ENCODE data around the gene LIME1.
"Not testable (repeated sequence)": the region's sequence is repeated elsewhere in the genome, so short reads cannot be mapped to it uniquely, and the experiment has no call there.

Gene LIME1

GRCh38 chr20:63708301-63709148, 27.9 kb upstream of the LIME1 start:
- no peak for DNase-seq (ENCODE audit: low read depth)

- no peak for DNase-seq (ENCODE audit: low read depth)
Observed at GRCh38 chr20:63709149-63709527, 27.3 kb upstream of the LIME1 start.

DNA sequence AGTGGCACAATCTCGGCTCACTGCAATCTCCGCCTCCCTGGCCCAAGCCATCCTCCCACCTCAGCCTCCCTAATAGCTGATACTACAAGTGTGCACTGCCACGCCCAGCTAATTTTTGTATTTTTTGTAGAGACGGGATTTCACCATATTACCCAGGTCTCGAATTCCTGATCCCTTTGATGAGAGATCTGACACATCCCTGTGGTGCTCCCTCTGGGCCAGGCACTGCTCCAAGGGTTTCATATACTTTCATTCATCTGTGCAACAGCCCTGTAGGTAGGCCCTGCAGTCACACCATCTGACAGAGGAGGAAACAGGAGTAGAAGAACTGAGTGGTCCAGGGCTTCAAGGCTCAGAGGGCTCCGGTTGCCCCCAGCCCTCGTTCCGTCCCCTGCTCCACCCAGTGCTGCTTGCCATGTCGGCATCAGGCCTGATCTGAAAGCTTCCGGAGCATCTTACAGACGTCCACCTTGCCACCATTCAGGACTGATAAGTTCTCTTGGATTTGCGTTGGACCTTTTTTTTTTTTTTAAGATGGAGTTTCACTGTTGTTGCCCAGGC, 25.3 kb upstream of the LIME1 start:
- DNase-seq (ENCODE audit: low read depth) = no peak

DNA sequence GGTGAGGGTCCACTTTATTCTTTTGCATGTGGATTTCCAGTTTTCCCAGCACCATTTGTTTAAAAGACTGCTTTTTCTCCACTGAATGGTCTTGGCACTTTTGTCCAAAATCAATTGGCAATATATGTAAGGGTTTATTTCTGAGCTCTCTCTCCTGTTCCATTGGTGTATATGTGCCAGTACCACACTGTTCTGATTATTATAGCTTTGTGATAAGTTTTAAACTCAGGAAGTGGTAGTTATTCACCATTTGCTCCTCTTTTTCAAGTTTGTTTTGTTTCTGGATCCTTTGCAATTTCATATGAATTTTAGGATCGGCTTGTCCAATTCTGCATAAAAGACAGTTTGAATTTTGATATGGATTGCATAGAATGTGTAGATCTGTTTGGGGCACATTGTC, 24.3 kb upstream of the LIME1 start:
- no peak for DNase-seq (ENCODE audit: low read depth)

DNA sequence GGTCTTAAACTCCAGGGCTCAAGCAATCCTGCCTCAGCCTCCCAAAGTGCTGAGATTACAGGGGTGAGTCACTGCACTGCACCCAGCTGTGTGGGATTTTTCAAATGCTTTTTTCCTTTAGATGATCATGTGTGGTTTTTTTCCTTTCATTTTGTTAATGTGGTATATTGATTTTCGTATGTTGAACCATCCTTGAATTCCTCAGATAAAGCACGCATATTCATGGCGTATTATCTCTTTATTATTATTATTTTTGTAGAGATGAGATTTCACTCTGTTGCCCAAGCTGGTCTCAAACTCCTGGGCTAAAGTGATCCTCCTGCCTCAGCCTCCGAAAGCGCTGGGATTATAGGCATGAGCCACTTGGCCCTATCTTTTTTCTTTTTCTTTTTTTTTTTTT, 21.6 kb upstream of the LIME1 start:
- DNase-seq (ENCODE audit: low read depth) = no peak

DNA sequence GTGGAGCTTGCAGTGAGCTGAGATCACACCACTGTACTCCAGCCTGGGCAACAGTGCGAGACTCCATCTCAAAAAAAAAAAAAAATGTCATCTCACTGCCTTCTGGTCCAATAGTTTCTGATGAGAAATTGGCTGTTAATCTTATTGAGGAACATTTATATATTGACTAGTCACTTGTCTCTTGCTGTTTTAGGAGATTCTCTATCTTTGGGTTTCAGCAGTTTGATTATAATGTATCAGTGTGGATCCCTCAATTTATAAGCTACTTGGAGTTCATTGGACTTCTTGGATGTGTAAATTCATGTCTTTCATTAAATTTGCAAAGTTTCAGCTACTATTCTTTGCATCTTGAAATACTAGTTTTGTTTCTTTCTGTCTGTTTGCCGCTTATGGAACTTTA, 17.5 kb upstream of the LIME1 start:
- no peak for DNase-seq (ENCODE audit: low read depth)

DNA sequence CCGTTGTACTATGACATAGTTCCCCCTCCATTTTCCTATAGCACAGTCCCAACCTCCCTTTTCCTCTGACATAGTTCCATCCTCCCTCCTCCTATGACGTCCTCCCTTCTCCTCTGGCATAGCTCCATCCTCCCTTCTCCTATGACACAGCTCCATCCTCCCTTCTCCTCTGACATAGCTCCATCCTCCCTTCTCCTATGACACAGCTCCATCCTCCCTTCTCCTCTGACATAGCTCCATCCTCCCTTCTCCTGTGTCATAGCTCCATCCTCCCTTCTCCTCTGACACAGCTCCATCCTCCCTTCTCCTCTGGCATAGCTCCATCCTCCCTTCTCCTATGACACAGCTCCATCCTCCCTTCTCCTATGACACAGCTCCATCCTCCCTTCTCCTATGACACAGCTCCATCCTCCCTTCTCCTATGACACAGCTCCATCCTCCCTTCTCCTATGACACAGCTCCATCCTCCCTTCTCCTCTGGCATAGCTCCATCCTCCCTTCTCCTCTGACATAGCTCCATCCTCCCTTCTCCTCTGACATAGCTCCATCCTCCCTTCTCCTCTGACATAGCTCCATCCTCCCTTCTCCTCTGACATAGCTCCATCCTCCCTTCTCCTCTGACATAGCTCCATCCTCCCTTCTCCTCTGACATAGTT, 13.4 kb upstream of the LIME1 start:
- DNase-seq (ENCODE audit: low read depth) = not testable (repeated sequence)

DNA sequence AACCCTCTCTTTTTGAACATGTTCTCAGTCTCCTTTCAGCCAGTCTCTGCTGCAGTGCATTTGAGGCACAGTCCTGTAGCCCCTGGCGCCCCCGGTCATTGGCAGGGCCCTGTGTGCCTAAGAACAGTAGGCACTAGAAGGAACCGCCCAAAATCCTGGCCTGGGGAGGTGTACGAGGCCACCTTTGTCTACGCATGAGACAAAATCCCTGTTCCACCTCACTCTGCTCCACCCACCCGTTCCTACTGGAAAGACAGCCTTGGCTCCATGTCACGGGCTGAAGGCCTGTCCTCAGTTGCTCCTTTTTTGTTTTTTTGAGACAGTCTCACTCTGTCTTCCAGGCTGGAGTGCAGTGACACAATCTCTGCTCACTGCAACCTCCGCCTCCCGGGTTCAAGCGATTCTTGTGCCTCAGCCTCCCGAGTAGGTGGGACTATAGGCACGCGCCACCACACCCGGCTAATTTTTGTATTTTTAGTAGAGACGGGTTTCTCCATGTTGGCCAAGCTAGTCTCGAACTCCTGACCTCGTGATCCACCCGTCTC, 6.2 kb upstream of the LIME1 start:
- not testable (repeated sequence) for DNase-seq (ENCODE audit: low read depth)

GRCh38 chr20:63731410-63731809, 5.1 kb upstream of the LIME1 start:
- DNase-seq (ENCODE audit: low read depth) = no peak

DNA sequence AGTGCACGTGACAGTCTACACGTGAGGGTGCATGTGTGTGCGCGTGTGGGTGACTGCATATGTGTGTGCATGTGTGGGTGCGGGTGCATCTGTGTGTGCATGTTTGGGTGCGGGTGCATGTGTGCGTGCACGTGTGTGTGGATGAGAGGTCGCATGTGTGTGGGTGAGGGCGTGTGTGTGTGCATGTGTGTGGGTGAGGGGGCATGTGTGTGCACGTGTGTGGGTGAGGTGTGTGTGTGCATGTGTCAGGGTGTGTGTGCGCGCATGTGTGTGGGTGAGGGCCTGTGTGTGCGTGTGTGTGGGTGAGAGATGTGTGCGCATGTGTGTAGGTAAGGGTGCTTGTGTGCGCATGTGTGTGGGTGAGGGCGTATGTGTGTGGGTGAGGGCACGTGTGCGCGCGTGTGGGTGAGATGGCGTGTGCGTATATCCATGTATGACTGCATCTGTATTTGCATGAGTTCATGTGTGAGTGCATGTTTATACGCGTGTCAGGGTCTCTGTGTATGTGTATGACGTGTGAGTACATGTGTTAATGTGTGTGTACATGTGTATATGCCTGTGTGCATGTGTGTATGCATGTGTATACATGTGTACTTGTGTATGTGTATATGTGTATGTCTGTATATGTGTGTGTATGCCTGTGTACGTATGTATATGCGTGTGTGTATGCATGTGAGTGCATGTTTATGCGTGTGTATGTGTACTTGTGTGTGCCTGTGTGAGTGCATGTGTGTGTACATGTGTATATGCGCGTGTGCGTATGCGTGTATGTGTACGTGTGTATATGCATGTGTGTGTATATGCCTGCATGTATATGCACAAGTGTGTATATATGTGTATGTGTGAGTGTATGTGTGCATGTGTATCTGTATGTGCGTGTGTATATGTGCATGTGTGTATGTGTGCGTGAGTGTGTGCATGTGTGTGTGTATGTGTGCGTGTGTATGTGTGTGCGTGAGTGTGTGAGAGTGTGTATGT, 4.1 kb upstream of the LIME1 start:
- DNase-seq (ENCODE audit: low read depth) = no peak

DNA sequence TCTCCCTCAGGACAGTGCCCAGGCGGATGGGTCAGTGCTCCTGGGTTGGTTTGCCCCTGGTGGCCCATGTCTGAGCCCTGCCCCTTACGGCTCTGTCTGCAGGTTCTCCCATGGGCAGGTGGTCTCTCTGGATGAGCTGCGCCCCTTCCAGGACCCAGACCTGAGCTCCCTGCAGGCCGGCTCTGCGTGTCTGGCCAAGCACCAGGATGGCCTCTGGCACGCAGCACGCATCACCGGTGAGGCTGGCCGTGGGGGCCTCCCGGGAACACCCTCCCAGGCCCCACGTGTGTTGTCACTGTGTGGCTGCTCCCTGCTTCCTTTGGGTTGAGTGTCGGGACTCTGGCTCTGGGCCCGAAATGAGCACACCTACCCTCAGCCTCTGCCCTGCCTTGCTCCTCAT, 3.3 kb upstream of the LIME1 start:
- no peak for DNase-seq (ENCODE audit: low read depth)

DNA sequence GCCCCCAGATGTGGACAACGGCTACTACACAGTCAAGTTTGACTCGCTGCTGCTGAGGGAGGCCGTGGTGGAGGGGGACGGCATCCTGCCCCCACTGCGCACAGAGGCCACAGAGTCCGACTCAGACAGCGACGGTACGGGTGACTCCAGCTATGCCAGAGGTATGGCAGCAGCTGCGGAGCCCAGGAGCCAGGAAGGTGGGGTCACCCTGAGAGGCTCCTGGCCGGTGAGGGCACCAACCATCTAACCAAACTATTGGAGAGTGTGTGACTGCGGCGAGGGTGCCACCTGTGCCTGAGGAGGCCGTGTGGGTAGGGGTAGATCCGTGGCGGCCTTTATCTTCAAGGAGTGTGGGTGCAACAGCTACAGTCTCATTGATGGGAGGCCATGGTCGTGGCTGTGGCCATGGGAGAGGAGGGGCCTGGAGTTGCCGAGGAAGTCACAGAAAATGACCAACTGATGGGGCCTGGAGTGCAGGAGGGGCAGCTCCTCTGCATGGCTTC, 2.8 kb upstream of the LIME1 start:
- DNase-seq (ENCODE audit: low read depth) = no peak

DNA sequence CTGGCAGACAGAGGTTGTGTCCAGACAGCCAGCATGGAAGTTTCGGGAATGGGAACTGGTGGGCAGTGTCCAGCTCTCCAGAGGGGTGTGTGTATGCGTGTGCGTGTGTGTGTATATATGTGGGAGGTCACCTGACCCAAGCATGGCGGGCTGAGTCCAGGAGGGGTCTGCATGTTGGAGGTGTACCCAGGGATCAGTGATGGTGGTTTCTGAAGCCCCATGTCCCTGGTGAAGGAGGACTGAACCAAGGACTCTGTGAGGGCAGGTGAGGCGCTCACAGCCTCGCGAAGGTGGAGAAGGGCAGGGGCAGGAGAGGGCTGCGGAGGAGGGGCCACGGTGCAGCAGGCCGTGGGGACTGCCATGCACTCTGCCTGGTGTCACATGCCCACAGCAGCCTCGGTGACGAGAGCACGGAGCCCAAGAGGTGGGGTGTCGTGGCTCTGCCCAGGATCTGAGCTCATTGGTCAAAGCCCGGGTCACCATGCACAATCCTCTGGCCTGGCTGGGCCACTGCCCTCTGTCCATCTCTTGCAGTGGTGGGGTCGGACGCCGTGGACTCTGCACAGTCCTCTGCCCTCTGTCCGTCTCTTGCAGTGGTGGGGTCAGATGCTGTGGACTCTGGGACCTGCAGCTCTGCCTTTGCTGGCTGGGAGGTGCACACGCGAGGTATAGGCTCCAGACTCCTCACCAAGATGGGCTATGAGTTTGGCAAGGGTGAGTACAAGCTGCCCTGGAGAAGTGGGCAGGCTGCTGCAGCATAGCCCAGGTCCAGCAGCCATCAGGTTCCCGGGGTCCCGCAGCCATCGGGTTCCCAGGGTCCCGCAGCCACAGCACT, 2.1 kb upstream of the LIME1 start:
- DNase-seq (ENCODE audit: low read depth) = no peak

GRCh38 chr20:63734946-63735858, 1.3 kb upstream of the LIME1 start:
- DNase-seq (ENCODE audit: low read depth) = no peak

GRCh38 chr20:63736893-63737694, 630 bp downstream of the LIME1 start:
- no peak for DNase-seq (ENCODE audit: low read depth)

- DNase-seq (ENCODE audit: low read depth) = no peak
Observed at GRCh38 chr20:63737695-63737944, 1.2 kb downstream of the LIME1 start.

DNA sequence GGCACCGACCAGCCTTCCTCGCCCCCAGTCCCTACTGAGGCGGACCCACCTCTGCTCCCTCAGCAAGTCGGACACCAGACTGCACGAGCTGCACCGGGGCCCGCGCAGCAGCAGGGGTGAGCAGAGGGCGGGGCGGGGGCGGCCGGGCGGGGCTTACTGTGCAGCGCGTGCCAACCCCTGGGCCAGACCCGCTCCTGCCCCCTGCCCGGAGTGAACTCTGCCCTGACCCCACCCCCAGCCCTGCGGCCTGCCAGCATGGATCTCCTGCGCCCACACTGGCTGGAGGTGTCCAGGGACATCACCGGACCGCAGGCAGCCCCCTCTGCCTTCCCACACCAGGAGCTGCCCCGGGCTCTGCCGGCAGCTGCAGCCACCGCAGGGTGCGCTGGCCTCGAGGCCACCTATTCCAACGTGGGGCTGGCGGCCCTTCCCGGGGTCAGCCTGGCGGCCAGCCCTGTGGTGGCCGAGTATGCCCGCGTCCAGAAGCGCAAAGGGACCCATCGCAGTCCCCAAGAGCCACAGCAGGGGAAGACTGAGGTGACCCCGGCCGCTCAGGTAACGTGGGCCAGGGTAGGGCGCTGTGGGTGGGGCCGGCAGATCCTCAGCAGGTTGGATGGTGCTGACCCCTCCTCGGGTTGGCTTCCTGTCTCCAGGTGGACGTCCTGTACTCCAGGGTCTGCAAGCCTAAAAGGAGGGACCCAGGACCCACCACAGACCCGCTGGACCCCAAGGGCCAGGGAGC, 1.7 kb downstream of the LIME1 start:
- DNase-seq (ENCODE audit: low read depth) = no peak

DNA sequence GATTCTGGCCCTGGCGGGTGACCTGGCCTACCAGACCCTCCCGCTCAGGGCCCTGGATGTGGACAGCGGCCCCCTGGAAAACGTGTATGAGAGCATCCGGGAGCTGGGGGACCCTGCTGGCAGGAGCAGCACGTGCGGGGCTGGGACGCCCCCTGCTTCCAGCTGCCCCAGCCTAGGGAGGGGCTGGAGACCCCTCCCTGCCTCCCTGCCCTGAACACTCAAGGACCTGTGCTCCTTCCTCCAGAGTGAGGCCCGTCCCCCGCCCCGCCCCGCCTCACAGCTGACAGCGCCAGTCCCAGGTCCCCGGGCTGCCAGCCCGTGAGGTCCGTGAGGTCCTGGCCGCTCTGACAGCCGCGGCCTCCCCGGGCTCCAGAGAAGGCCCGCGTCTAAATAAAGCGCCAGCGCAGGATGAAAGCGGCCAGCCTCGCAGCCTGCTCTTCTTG, 2.2 kb downstream of the LIME1 start:
- DNase-seq (ENCODE audit: low read depth) = no peak
